Endothelial cell of umbilical vein (primary cell): ENCODE results near the gene SIPA1. TPM values are rescaled to one million over a fixed set of nuclear protein-coding genes. Genes with fewer than 3 reads are reported as not detected.

Experiments used
- BruUV-seq: library from RNA; stranded (reverse); fragments of 400-500 nt; replicated peaks from 2 replicates; lab custom pipeline; 2021; lab: Mats Ljungman, UMichigan
- CTCF ChIA-PET: fragments of 300-600, 350-600 bp; sonication (Branson Sonifier 250); formaldehyde crosslinking; loops from one replicate; lab custom pipeline; 2021; ENCODE audit warnings: antibody characterized with exemption, inconsistent platforms; lab: Charles Lee
- POLR2A ChIA-PET: fragments of 300-600, 350-600 bp; sonication (Branson Sonifier 250); formaldehyde crosslinking; loops from one replicate; lab custom pipeline; 2021; ENCODE audit warnings: antibody characterized with exemption, inconsistent platforms; lab: Charles Lee
- DNase-seq: peaks from one replicate; pipeline ENCODE4 v3.0.0-alpha.2; 2011; ENCODE audit warnings: low read depth, low spot score
- FAIRE-seq: peaks from 2 replicates; lab custom pipeline; 2011; peaks lifted over from hg19 to GRCh38; lab: Jason Lieb, UNC
- H2AFZ ChIP-seq: 2 replicates; pipeline ENCODE4 v1.6.0; 2012; ENCODE audit warnings: low read depth, low read length, control low read depth, inconsistent platforms
- H3K27ac ChIP-seq: 2 replicates; pipeline ENCODE4 v1.5.1; 2011; ENCODE audit warnings: low read depth, mild to moderate bottlenecking, control low read depth, low read length, moderate library complexity; ENCODE audit not compliant: insufficient read depth
- H3K27me3 ChIP-seq, 2 experiments: 2 replicates each; pipeline versions ENCODE4 v1.6.0 to v1.6.1; 2011; ENCODE audit warnings: low read length in 2 of 2, mixed read lengths in 1 of 2; ENCODE audit not compliant: control insufficient read depth in 2 of 2, insufficient read depth in 2 of 2
- H3K36me3 ChIP-seq, 2 experiments: 2 replicates in 1 of 2; 3 replicates in 1 of 2; pipeline ENCODE4 v1.5.1; 2011; ENCODE audit warnings: low read length in 2 of 2, mild to moderate bottlenecking in 1 of 2, moderate library complexity in 1 of 2; ENCODE audit not compliant: control insufficient read depth in 2 of 2, insufficient read depth in 2 of 2; ENCODE audit errors: extremely low read depth in 1 of 2
- H3K4me1 ChIP-seq: 3 replicates; pipeline ENCODE4 v1.5.1; 2011; ENCODE audit warnings: mild to moderate bottlenecking, low read length; ENCODE audit not compliant: control insufficient read depth, insufficient read depth; ENCODE audit errors: extremely low read depth
- H3K4me2 ChIP-seq: 2 replicates; pipeline ENCODE4 v1.6.1; 2011; ENCODE audit warnings: low read length, control low read depth, mixed read lengths; ENCODE audit not compliant: insufficient read depth
- H3K4me3 ChIP-seq, 3 experiments: fragments of 200-600 bp in 1 of 3; sonication (generic), shearing (Covaris generic) in 1 of 3; replicated peaks in 1 of 3; 2 replicates each; pipeline ENCODE4 v1.5.1; 2011 to 2016; ENCODE audit warnings: control low read depth in 3 of 3, low read length in 3 of 3, mild to moderate bottlenecking in 2 of 3, inconsistent platforms in 1 of 3, low read depth in 1 of 3, moderate library complexity in 1 of 3; ENCODE audit not compliant: insufficient read depth in 1 of 3
- H3K79me2 ChIP-seq: 2 replicates; pipeline ENCODE4 v1.6.0; 2012; ENCODE audit warnings: low read length, inconsistent platforms; ENCODE audit not compliant: control insufficient read depth, insufficient read depth
- H3K9ac ChIP-seq: replicated peaks from 2 replicates; pipeline ENCODE3; 2011; ENCODE audit warnings: low read length, control low read depth; ENCODE audit not compliant: insufficient read depth; ENCODE audit errors: extremely low read depth
- H3K9me1 ChIP-seq: replicated peaks from 3 replicates; pipeline ENCODE4 v1.6.0; 2011; ENCODE audit warnings: mild to moderate bottlenecking, low read length; ENCODE audit not compliant: control insufficient read depth, insufficient read depth; ENCODE audit errors: extremely low read depth
- H3K9me3 ChIP-seq: replicated peaks from 2 replicates; pipeline ENCODE4 v1.5.1; 2012; ENCODE audit warnings: low read length, inconsistent platforms; ENCODE audit not compliant: control insufficient read depth, insufficient read depth
- H4K20me1 ChIP-seq: replicated peaks from 2 replicates; pipeline ENCODE3; 2011; ENCODE audit warnings: mild to moderate bottlenecking, low read length; ENCODE audit not compliant: control insufficient read depth, insufficient read depth; ENCODE audit errors: extremely low read depth
- EZH2 ChIP-seq: IDR thresholded peaks from 2 replicates; pipeline ENCODE4 v1.6.1; 2012; ENCODE audit warnings: borderline replicate concordance, low read depth, mild to moderate bottlenecking, moderate library complexity, low read length, inconsistent platforms; ENCODE audit not compliant: severe bottlenecking
- FOS ChIP-seq: IDR thresholded peaks from 2 replicates; pipeline ENCODE4 v1.6.1; 2011; ENCODE audit warnings: mild to moderate bottlenecking, low read length, moderate library complexity, borderline replicate concordance; ENCODE audit not compliant: insufficient read depth
- GATA2 ChIP-seq: IDR thresholded peaks from 2 replicates; pipeline ENCODE4 v1.7.0; 2011; ENCODE audit warnings: low read depth, mild to moderate bottlenecking, moderate library complexity, mixed read lengths, low read length; ENCODE audit not compliant: insufficient read length, insufficient read depth
- JUN ChIP-seq: IDR thresholded peaks from 2 replicates; pipeline ENCODE4 v1.6.1; 2011; ENCODE audit warnings: borderline replicate concordance, low read depth; ENCODE audit not compliant: insufficient read length, insufficient read depth
- MYC ChIP-seq: IDR thresholded peaks from one replicate; pipeline ENCODE4 v1.6.1; 2011; ENCODE audit warnings: mild to moderate bottlenecking, low read depth, low read length
- POLR2A ChIP-seq: IDR thresholded peaks from 2 replicates; pipeline ENCODE4 v1.6.1; 2012; ENCODE audit warnings: low read depth, mild to moderate bottlenecking, control low read depth, low read length
- POLR2AphosphoS5 ChIP-seq: IDR thresholded peaks from 2 replicates; pipeline ENCODE4 v1.6.1; 2012; ENCODE audit warnings: low read depth, mild to moderate bottlenecking, control low read depth, low read length, moderate library complexity; ENCODE audit not compliant: insufficient read depth
- dilution Hi-C: fragments of 300-500 bp; cut with MboI; formaldehyde crosslinking; loops from one replicate; pipeline ENCODE4 v1.15.0; 2019; ENCODE audit warnings: low sequenced_read_pairs; ENCODE audit not compliant: extremely low pct_ligation_motif_present
- intact Hi-C: fragments of 100-400 bp; cut with micrococcal nuclease; formaldehyde crosslinking; loops from one replicate; pipeline ENCODE4 v1.10.0; 2022
- polyA plus RNA-seq, 4 experiments: library from polyadenylated mRNA; depleted of rRNA in 3 of 4; stranded (reverse) in 3 of 4; unstranded in 1 of 4; fragments of >200 nt; gene quantifications; 2 replicates each; pipeline versions ENCODE4 v1.2.1 to v1.2.3, GENCODE V29; 2011 to 2012; ENCODE audit warnings: missing spikeins in 1 of 4
- total RNA-seq: library from RNA; stranded (reverse); gene quantifications from 2 replicates; pipeline ENCODE4 v1.2.3, GENCODE V29; 2021
- TF ChIP-seq, protein P1 (sequence below), 2 donors: IDR thresholded peaks; 1 replicate in 1 of 2; 2 replicates in 1 of 2; pipeline ENCODE4 v1.5.1; 2011; ENCODE audit warnings: low read length in 2 of 2, mild to moderate bottlenecking in 2 of 2, moderate library complexity in 2 of 2, control low read depth in 1 of 2, inconsistent platforms in 1 of 2, low read depth in 1 of 2; ENCODE audit not compliant: insufficient read depth in 1 of 2; ENCODE audit errors: extremely low read depth in 1 of 2
- TF ChIP-seq, protein P2 (sequence below): IDR thresholded peaks from 2 replicates; pipeline ENCODE4 v1.6.1; 2011; ENCODE audit not compliant: insufficient read depth, insufficient read length

Gene SIPA1
- total and polyA plus RNA-seq, 2 donors (not counting 3 experiments of a cell fraction or from before 2014, with no cell fraction given), result 67.5 to 119 TPM

DNA sequence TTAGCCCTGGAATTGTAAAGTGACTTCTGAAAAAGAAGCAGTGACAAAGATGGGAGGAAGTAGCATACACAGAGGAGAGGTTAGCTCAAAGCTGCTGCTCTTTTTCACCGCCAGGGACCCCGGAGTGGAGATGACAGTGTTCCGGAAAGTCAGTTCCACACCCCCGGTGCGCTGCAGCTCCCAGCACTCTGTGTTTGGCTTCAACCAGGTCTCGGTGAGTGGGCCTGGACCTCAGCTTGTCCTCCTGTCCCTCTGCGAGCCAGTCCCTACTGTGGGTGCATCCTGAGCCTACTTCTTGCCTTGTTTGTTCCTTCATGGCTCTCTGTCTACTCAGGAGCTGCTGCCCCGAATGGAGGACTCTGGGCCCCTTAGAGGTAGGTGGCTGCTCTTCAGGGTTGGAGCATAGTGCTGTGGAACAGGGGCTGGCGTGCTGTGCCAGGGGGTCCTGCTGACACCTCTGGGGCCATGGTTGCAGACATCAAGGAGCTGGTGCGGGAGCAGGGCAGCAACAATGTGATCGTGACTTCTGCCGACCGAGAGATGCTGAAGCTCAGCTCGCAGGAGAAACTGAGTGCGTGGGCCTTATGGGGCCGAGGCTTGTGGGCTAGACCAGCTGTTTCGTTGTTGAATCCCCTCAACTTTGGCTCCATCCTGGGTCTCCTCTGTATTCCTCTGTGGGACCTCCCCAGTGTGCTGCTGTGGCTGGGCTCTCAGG is 20.6 kb upstream of the SIPA1 start:
- Histone ChIP-seq H3K4me2 (no peak overlapping the region), H3K79me2 (peaks cover 40% of the 10 kb centered on the region), H3K36me3 (peaks cover 0 to 37% of the 10 kb centered on the region in 2 experiments), H3K9me1 (no peaks in the 10 kb centered on the region), H2AFZ (no peak overlapping the region), H3K27me3 (no peaks in the 10 kb centered on the region), H3K4me3 (no peak overlapping the region), H3K9me3 (no peaks in the 10 kb centered on the region), H3K4me1 (peaks cover 22% of the 10 kb centered on the region), H4K20me1 (no peaks in the 10 kb centered on the region), H3K27ac (no peak overlapping the region), H3K9ac (no peak overlapping the region)
- TF ChIP-seq GATA2 (no peak), JUN (no peak), FOS (no peak), POLR2AphosphoS5 (no peak), EZH2 (no peak), POLR2A (no peak), MYC (no peak)
- TF ChIP-seq, protein P1, sequence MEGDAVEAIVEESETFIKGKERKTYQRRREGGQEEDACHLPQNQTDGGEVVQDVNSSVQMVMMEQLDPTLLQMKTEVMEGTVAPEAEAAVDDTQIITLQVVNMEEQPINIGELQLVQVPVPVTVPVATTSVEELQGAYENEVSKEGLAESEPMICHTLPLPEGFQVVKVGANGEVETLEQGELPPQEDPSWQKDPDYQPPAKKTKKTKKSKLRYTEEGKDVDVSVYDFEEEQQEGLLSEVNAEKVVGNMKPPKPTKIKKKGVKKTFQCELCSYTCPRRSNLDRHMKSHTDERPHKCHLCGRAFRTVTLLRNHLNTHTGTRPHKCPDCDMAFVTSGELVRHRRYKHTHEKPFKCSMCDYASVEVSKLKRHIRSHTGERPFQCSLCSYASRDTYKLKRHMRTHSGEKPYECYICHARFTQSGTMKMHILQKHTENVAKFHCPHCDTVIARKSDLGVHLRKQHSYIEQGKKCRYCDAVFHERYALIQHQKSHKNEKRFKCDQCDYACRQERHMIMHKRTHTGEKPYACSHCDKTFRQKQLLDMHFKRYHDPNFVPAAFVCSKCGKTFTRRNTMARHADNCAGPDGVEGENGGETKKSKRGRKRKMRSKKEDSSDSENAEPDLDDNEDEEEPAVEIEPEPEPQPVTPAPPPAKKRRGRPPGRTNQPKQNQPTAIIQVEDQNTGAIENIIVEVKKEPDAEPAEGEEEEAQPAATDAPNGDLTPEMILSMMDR (IDR thresholded peaks at IDR 0.05; ENCODE audit: extremely low read depth in 1 of 2, insufficient read depth in 1 of 2, low read depth in 1 of 2, low read length in 2 of 2), result no peak
- TF ChIP-seq, protein P2, sequence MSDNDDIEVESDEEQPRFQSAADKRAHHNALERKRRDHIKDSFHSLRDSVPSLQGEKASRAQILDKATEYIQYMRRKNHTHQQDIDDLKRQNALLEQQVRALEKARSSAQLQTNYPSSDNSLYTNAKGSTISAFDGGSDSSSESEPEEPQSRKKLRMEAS, result no peak
- dilution Hi-C loops, result no loop called here
- DNase-seq (no peak), FAIRE-seq (no peak)
- ChIA-PET CTCF (interaction anchor here (1.2 kb wide), 1 partner anchor 9 kb away, joined by 5 read pairs; no protein-coding TSS in a partner anchor), POLR2A (no interaction called here)
- BruUV-seq, result no TSS peak
- intact Hi-C loops, result no loop called here
